ENCODE measurements around the gene SRSF8.

- TF ChIP-seq CTCF (conservative IDR thresholded peaks at IDR 0.05), result no peak
- no peak for TF ChIP-seq EZH2 (IDR thresholded peaks at IDR 0.05; ENCODE audit: low read depth)
Observed at GRCh38 chr11:95102733-95103132, 36.0 kb downstream of the SRSF8 start.

Measured in PC-9 (cell line).